Muscle of back (tissue), 11 donors: ENCODE measurements around the gene CPED1. TPM values are rescaled to one million over a fixed set of nuclear protein-coding genes. Genes with fewer than 3 reads are reported as not detected.
A peak's percentile ranks its signal among the peaks of the same experiment; 100 is the strongest.
"Not testable (repeated sequence)": the region's sequence is repeated elsewhere in the genome, so short reads cannot be mapped to it uniquely, and the experiment has no call there.

ENCODE experiments used
- DNase-seq, 3 donors: peaks; one replicate each; pipeline versions ENCODE4 v3.0.0 to v3.0.0-alpha.2; 2013
- polyA plus RNA-seq, 10 donors: library from polyadenylated mRNA; unstranded; fragments of 120-200 nt; gene quantifications; one replicate each; pipeline ENCODE4 v1.2.1, GENCODE V29; 2013; ENCODE audit not compliant: insufficient read length in 10 of 10

CPED1 gene
- polyA plus RNA-seq, 10 donors, result 8.7 to 34.2 (median 12.0) TPM

- no peak for DNase-seq
Observed at GRCh38 chr7:121069346-121070100, 81.0 kb downstream of the CPED1 start.

GRCh38 chr7:121071132-121071531 is 82.6 kb downstream of the CPED1 start:
- DNase-seq, result no peak

GRCh38 chr7:121071662-121072061 is 83.2 kb downstream of the CPED1 start:
- no peak for DNase-seq

GRCh38 chr7:121072826-121073225 is 84.3 kb downstream of the CPED1 start:
- DNase-seq, result no peak

GRCh38 chr7:121073463-121074099 is 85.1 kb downstream of the CPED1 start:
- DNase-seq, result no peak

GRCh38 chr7:121075424-121075841 is 86.9 kb downstream of the CPED1 start:
- DNase-seq, result not testable (repeated sequence)

- no peak for DNase-seq
Observed at GRCh38 chr7:121075952-121076349, 87.4 kb downstream of the CPED1 start.

GRCh38 chr7:121076350-121077164 is 88.0 kb downstream of the CPED1 start:
- DNase-seq, result peak in 1 of 3 donors; percentile 39

GRCh38 chr7:121077165-121077630 is 88.7 kb downstream of the CPED1 start:
- no peak for DNase-seq

- DNase-seq, result no peak
Observed at GRCh38 chr7:121078701-121079227, 90.3 kb downstream of the CPED1 start.

- no peak for DNase-seq
Observed at GRCh38 chr7:121079425-121080169, 91.1 kb downstream of the CPED1 start.

GRCh38 chr7:121080257-121080912 is 91.9 kb downstream of the CPED1 start:
- no peak for DNase-seq

GRCh38 chr7:121080913-121081326 is 92.4 kb downstream of the CPED1 start:
- DNase-seq, result no peak

- DNase-seq, result peak; percentile 65 to 85 (median 72)
Observed at GRCh38 chr7:121081327-121081936, 92.9 kb downstream of the CPED1 start.

- DNase-seq, result no peak
Observed at GRCh38 chr7:121082400-121083101, 94.0 kb downstream of the CPED1 start.

GRCh38 chr7:121083138-121083789 is 94.8 kb downstream of the CPED1 start:
- DNase-seq, result no peak

GRCh38 chr7:121083790-121084251 is 95.3 kb downstream of the CPED1 start:
- no peak for DNase-seq

- no peak for DNase-seq
Observed at GRCh38 chr7:121084256-121084655, 95.7 kb downstream of the CPED1 start.

- peak in 1 of 3 donors; percentile 87 for DNase-seq
Observed at GRCh38 chr7:121084748-121085336, 96.3 kb downstream of the CPED1 start.
